ENCODE results near the gene MTHFD1L.

Gene MTHFD1L

DNA sequence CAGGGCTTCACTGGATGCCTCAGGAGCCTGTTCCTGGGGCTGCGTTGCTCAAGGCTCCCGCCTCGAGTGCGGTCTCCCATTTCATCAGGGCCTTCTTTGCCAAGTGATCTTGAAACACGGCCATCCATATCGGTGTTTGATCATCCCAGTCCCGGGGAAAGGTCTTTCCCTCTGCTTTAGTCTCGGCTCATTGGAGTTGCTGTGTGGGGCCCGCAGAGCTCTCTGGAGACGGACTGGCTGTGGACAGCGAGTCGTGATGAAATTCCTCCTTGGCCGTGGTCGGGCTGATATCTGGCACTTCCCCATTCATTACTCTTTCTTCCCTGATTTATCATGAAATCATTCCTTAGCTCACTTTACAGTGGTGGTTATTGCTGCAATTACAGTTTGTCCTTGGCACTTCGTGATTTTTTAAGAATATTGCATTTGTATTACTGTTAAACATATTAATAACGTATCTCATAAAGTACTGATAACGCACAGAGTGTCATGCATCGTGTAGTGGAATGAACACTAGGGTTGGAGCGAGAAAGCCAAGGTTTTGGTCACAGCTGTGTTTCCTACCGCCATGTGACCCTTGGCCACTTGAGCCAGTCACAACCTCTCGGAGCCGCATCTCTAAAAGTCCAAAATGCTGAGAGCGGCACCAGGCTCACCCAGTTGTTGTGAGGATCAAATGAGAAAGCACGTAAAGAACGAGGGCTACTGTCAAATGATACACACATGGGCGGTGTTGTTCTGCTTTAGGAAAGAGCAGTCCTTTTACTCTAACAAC, 71.8 kb downstream of the MTHFD1L start:
- DNase-seq: no peak

DNA sequence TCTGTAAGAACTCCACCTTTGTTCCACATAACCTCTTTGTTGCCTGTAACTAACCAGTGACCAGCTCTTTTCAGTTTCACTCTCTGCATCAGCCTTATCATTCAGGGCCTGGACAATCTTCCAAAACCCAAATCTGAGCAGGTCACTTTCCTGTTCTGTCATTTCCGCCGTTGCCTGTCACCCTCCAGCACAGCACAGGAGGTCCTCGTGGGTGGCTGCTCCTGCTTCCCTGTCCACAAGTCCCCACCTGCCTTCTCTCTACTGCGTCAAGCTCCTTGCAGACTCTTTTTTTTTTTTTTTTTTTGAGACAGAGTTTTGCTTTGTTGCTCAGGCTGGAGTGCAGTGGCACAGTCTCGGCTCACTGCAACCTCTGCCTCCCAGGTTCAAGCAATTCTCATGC, 73.9 kb downstream of the MTHFD1L start:
- no peak for DNase-seq

DNA sequence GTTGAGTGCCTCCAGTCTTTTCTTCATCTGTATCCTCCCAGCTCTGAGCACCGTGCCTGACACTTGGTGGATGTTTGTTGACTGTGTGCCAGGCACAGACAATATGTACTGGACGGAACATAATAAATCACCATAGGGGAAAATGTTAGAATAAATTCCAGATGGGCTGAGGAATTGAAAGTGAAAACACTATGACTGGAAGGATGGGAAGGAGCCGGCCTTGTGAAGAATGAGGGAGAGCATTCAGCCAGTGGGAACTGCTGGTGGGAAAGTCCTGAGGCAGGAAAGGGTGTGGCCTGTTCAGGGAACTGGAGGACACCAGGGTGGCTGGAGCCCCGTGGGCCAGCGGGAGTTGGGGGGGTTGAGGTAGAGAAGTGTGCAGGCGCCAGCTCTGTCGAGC, 75.4 kb downstream of the MTHFD1L start:
- DNase-seq: no peak

DNA sequence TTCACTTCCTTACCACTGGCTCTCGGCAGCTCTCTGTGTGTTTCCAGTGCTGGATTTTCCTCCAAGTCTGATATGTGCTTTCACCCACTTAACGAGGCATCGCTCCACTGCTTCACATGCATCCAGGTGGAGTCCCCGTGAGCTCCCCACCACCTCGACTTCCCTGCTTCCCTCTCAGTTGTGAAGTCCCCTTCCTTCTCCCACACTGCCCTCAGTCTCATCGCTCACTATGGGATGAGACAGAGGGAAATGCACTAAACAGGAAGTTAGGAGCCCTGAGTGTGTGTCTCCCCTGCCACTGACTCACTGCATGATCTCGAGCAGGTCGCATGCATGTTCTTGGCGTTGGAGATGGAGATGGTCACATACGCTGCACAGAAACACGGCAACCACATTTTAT, 84.0 kb downstream of the MTHFD1L start:
- DNase-seq: no peak

DNA sequence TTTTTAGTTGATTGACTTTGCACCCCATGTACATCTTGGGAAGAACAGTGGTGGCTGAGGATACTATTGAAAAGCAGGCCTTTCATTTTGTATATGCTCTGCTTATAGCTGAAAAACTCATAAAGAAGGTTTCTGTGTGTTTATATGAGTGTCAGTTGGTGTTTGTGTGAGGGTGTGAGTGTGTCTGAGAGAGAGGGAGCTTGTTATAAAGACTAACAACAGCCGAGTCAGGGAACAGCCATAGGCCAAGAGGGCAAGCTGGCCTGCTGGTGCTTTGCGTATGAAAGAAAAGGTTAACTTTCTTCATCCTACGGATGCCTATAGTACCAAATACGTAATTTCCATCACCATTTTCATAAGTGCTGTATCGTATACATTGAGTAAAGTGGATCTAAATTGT, 88.3 kb downstream of the MTHFD1L start:
- no peak for DNase-seq

- no peak for DNase-seq
Observed at GRCh38 chr6:150959166-150959565, 93.7 kb downstream of the MTHFD1L start.

GRCh38 chr6:150962436-150962835, 96.9 kb downstream of the MTHFD1L start:
- DNase-seq: no peak

- DNase-seq: no peak
Observed at GRCh38 chr6:150964765-150965164, 99.3 kb downstream of the MTHFD1L start.

DNA sequence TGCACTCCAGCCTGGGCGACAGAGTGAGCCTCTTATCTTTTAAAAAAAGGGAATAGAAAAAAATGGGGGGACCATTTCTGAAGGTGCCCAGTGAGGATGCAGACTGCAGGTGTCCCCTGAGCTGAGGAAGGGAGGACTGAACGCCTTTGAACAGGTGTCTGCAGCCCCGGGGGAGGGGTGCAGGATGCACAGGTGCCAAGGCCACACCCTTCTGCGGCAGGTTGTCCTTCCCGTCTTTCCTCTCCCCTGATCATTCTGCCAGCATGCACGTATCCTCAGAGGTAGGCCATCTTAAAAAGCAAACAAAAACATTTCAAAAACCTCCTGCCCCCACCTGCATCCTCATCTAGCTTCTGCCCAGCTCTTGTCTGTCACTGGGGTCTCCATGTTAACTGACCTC, 101.3 kb downstream of the MTHFD1L start:
- no peak for DNase-seq

GRCh38 chr6:150967381-150967780, 101.9 kb downstream of the MTHFD1L start:
- no peak for DNase-seq

GRCh38 chr6:150967910-150968309, 102.4 kb downstream of the MTHFD1L start:
- DNase-seq: no peak

DNA sequence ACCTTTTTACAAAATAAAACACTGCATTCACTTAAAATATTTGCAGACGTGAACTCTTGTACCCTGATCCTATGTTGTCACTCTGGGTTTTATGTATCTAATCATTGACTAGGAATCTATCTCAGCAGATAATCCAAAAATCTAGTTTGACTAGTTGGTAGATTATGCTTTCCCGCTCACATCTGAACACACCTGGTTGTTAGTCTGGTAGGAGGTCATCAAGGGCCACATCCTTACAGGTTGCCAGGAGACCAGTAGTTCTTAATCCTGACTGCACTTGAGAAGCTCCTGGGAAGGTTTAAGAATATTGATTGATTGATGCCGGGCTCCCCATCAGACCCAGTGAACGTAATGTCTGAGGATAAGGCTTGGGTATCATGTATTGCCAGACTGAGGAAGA, 104.4 kb downstream of the MTHFD1L start:
- no peak for DNase-seq

DNA sequence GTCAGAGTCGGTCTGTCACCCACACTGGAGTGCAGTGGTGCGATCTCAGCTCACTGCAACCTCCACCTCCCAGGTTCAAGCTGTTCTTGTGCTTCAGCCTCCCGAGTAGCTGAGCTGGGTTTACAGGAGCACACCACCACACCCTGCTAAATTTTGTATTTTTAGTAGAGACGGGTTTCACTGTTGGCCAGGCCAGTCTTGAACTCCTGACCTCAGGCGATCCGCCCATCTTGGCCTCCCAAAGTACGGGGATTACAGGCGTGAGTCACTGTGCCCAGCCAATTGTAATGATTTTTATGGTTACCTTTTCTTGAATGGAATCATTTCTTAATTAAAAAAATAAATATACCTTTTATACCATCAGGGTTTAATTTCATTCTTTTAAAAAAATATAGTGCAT, 105.7 kb downstream of the MTHFD1L start:
- no peak for DNase-seq

DNA sequence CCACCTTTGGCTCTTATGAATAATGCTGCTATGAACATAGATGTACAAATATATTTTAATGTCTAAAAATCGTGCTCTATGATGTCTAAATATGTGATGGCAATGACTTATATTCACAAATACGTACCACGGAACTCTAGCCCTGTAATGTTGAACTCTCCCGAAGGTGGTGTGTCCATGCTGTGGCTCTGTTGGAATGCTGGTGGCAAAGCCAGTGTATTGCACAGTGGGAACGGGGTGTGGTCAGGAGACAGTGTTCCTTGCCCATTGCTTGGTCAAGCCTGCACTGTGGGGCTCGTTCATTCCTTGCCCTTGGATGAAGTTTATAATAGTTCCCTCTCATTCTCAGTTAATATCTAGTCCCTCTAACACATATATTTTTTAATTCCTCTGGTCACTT, 109.6 kb downstream of the MTHFD1L start:
- DNase-seq: no peak

GRCh38 chr6:150977281-150977680, 111.8 kb downstream of the MTHFD1L start:
- no peak for DNase-seq

DNA sequence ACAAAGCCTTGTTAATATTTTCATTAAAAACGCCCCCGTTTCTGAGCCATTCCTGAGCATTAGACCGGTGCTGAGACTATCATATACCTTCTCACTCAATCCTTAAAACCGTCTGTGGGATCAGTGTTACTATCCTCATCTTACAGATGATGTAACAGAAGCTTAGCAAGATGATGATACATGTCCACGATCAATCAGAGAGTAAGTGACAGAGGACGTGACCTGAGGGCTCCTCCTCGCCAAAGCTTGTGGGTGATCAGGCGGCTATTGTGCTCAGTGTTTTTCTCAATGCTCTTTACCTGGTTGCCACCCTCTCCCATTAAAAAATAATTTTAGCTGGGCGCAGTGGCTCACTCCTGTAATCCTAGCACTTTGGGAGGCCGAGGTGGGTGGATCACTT, 113.1 kb downstream of the MTHFD1L start:
- no peak for DNase-seq

DNA sequence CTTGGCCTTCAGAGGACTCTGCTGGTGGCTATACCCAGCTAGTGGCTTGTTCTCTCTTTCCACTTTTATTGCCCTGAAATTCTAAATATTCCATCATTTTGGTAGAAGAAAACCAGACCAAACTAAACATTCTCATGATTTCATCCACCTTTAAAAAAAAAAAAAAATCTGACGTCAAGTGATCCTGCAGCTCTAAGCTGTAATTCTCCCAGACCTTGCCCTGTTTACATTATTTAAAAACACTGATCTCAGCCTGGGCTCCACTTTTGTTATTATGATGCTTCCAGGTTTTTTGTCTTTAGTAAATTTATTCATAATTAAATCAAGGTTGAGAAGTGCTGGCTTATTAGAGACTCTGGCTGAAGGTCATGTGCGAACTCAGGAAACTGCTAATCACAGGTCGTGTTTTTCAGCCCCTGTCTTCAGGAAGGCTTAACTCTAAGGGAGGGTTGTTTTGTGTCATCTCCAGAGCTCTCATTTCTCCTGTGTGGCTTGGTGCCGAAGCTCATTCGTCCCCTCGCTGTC, 114.4 kb downstream of the MTHFD1L start:
- DNase-seq: no peak

DNA sequence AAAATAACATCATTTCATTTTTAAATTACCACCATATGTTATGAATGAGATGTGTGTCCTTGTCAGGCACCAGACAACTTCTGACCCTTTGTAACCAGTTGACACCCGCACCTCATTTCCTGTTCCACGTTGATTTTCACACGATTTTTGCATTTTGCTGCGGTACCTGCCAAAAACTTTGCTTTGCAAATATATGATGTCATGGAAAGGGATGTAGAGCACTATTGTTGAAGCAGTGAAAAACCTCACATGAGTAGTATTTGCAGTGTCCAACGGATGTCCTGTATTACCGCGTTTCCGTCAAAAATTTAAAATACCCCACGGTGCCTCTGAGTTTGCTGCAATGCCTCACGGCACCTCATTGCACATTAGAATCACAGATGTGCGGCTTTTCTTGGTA, 115.6 kb downstream of the MTHFD1L start:
- DNase-seq: no peak

GRCh38 chr6:150981669-150982068, 116.2 kb downstream of the MTHFD1L start:
- no peak for DNase-seq

- DNase-seq: peak; percentile 1
Observed at GRCh38 chr6:150987371-150987828, 121.9 kb downstream of the MTHFD1L start.

DNA sequence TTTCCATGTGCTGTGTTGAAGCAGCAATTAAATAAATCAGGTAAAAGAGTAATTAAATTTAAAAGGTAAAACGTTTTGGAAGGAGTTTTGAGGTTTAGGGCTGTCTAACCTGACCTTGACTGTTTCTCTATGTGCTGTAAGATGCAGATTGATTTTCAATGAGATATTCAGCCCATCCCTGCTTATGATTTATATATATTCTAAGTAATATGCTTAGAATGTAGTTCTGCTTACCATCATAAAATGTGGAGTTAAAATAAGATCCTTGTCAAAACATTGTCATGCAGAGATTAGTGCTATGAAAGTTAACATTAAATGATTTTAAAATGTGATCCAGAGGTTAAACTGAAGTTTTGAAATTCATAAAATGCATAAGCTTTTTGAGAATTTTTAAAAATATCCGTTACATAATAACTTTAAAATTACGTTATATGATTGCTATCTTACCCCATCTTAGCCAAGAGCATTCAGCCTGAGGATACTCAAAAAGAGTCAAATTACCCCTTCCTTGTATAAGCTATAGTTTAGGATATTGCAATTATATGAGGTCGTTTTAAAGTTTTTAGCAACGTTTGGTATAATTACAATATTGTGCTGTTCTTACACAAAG, 122.5 kb downstream of the MTHFD1L start:
- DNase-seq: no peak

- DNase-seq: no peak
Observed at GRCh38 chr6:150991487-150991886, 126.0 kb downstream of the MTHFD1L start.

- no peak for DNase-seq
Observed at GRCh38 chr6:150992262-150992661, 126.8 kb downstream of the MTHFD1L start.

GRCh38 chr6:150992703-150993102, 127.2 kb downstream of the MTHFD1L start:
- DNase-seq: no peak

- DNase-seq: no peak
Observed at GRCh38 chr6:150993253-150993652, 127.8 kb downstream of the MTHFD1L start.

All from activated CD4-positive, alpha-beta T cell treated with anti-CD3 and anti-CD28 coated beads, Interleukin-2, amount 50 U/mL, for 1 hour (primary cell).